ENCODE data around the gene PRND.
A peak's percentile ranks its signal among the peaks of the same experiment; 100 is the strongest.
"Not testable (repeated sequence)": the region's sequence is repeated elsewhere in the genome, so short reads cannot be mapped to it uniquely, and the experiment has no call there.

Gene PRND

DNA sequence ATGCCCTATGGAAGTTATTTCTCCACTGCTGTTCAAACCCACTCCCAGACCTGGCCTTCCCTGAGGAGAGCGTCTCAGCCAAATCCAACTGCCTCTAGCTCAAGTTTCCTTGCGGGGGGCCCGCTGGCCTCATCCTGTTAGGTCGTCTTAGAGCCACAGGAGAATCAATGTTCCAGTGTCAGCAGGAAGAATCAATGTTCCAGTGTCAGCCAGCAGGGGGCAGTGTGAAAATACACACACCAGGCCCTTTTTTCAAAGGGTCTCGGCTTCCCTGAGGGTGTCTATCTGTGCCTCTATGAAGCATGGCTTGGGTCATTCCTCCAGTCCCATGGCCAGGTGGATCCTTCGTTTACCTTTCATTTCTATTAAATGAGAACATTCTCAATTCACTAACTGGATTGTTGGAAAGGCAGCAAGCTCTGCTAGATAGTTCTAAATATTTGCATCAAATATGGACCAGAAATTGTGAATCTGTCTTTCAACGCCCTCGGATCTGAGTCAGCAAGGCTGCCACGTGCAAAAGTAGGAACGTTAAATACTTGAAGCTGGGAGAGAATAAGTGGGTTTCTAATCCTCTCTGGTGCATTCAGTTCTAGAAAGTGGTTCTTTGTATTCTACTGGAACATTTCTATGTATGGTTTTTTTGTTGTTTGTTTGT lies 19.2 kb downstream of the PRND start:
- no peak for DNase-seq

GRCh38 chr20:4748847-4749246 lies 27.1 kb downstream of the PRND start:
- no peak for DNase-seq

- DNase-seq: no peak
These were observed 27.6 kb downstream of the PRND start for GRCh38 chr20:4749326-4749725.

DNA sequence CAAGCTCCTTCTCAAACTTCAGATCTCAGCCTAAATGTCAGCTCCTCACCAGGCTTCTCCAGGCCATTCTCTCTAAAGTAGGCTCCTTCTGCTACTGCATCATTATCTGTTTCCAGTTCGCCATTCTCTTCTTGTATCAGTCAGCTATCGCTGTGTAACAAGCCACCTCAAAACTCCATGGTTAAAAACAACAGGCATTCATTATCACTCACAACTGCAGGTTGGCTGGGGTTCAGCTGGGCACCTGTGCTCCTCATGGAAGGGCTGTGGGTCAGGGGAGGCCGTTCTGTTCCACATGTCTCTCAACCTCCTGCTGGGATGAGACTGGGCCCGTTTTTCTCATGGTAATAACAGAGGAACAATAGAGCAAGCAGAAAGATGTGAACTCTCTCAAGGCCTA lies 28.7 kb downstream of the PRND start:
- no peak for DNase-seq

DNA sequence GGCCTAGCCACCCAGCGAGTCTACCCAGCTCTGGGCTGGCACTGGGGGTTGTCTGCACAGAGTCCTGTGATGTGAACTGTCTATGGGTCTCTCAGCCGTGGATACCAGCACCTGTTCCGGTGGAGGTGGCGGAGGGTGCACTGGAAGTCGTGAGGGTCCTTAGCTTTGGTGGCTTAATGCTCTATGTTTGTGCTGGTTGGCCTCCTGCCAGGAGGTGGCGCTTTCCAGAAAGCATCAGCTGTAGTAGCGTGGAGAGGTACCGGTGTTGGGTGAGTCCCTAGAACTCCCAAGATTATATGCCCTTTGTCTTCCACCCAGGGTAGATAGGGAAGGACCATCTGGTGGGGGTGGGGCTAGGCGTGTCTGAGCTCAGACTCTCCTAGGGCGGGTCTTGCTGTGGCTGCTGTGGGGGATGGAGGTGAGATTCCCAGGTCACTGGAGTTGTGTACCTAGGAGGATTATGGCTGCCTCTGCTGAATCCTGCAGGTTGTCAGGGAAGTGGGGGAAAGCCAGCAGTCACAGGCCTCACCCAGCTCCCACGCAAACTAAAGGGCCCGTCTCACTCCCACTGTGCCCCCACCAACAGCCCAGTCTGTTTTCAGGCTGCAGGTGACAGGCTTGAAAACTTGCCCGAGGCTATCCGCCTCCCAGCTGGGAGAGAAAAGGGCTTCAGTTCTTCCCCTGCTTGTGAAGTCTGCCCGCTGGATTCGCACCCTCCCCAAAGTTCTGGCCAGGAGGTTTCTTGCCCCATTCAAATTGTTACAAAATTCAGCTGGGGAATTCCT lies 37.6 kb downstream of the PRND start:
- peak; percentile 95 for DNase-seq

GRCh38 chr20:4763261-4763660 lies 41.6 kb downstream of the PRND start:
- no peak for DNase-seq

- no peak for DNase-seq
These were observed 42.2 kb downstream of the PRND start for GRCh38 chr20:4763723-4764510.

DNA sequence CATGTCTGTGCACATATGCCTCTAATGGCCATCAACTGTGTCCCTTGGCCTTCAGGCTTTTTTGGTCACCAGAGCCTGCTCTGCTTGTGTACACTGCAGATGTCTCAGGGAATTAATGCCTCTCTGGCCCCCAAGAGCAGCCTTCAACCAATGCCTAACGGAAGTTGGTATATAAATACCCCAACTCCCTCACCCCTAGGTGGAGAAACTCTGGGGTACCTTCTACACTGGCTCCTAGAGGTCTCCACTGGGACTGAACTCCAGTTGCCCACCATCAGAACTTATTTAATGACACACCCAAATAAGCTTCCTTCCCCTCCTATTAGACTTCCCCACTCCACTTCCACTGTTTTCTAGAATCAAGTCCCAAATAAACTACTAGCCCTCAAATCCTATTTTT lies 43.1 kb downstream of the PRND start:
- no peak for DNase-seq

GRCh38 chr20:4765681-4766080 lies 44.0 kb downstream of the PRND start:
- no peak for DNase-seq

- DNase-seq: no peak
These were observed 44.9 kb downstream of the PRND start for GRCh38 chr20:4766631-4767030.

DNA sequence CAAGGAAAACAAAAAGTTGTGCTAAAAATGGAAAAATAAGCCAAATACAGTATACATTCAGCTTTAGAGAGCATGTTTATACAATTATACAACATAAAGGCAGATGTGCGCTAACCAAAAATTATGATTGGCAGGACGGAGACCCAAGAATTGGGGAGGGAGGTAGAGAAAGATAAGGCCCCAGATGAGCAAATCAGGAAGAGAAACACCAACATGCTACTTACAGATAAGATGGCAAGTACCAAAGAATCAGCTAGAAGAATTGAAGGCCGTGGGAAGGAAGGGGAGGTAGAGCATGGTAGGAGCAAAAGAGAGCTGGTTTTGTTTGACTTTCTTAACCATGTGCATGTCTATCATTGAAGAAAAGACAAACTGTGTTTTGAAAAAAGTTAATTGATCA lies 45.4 kb downstream of the PRND start:
- no peak for DNase-seq

GRCh38 chr20:4769328-4769727 lies 47.6 kb downstream of the PRND start:
- no peak for DNase-seq

DNA sequence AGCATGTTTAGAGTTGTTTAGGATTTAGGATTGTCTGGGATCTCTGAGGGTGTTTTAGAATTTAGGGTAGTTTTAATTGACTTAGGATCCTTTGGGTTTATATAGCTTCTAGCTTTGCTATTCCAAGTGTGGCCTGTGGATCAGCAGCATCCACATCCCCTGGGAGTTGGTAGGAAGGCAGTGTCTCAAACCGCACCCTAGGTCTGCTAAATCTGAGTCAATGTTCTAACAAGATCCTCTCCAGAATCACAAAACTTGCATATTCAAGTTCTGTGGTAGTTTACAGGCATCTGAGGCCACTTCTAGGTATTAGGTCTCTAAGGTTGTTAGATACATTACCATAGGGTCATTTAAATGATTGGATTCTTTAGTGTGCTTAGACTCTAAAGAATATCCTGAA lies 48.3 kb downstream of the PRND start:
- DNase-seq: no peak

DNA sequence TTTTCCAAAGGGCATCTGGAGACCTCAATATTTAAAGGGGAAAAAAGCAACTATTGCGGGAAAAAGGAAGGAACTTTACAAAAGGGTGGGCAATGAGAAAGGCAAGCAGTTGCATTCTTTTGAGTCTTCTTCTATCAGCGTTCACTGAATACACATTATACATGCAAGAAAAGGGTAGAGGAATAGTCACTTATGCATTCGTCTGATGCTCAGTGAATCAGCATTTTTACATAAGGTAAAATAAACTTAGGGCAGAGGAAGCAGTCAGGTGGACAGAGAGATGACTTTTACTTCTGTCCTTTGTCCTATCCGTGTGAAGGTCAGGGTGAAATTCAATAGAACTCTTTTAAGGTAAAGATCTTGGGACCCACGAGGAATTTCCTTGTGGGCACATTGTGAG lies 49.3 kb downstream of the PRND start:
- DNase-seq: no peak

- no peak for DNase-seq
These were observed 50.4 kb downstream of the PRND start for GRCh38 chr20:4772132-4772531.

DNA sequence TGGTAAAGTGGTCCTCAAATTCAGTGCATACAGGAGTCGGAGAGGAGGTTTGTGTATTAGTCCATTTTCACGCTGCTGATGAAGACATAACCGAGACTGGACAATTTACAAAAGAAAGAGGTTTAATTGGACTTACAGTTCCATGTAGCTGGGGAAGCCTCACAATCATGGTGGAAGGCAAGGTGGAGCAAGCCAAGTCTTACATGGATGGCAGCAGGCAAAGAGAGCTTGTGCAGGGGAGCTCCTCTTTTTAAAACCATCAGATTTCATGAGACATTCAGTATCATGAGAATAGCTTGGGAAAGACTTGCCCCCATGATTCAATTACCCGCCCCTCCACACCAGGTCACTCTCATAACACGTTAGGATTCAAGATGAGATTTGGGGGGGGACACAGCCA lies 51.3 kb downstream of the PRND start:
- DNase-seq: not testable (repeated sequence)

- no peak for DNase-seq
These were observed 52.0 kb downstream of the PRND start for GRCh38 chr20:4773736-4774135.

- DNase-seq: no peak
These were observed 52.5 kb downstream of the PRND start for GRCh38 chr20:4774207-4774606.

DNA sequence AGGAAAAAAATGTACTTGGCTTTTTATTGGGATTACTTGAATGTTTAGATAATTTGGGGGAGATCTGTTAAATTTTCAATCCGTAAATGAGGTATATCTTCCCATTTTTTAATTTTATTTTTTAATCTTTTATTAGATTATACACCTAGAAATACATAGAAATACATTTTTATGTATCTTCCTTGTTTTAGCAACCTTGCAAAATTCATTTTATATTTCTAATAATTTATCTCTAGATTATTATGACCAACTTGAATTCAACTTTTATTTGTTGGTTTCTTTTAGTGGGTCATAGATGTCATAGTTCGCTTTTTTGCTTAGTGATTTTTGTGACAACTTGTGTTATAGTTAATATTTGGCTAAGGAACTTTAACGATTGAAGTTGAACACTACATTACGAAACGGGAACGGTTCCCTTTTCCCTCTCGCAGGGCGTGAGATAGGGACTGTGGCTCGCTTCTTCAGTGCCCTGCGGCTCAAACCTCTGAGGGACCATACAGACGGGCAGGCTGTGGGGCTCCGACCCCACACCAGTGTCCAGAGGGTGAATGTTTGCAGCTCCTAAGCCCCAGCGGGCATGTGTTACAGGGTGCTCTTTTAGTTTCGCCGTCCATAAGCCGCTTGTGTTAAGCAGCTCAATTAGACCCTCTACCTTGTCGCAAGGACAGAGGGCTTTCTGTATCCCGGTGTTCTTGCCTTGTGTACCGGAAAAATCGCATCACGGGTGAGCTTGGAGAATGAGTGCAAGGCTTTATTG lies 53.8 kb downstream of the PRND start:
- no peak for DNase-seq

GRCh38 chr20:4776079-4776630 lies 54.4 kb downstream of the PRND start:
- no peak for DNase-seq
